ENCODE data around the gene TRABD.

Gene TRABD

GRCh38 chr22:50248196-50249081 lies 62.7 kb downstream of the TRABD start:
- no peak for TF ChIP-seq CTCF (IDR thresholded peaks at IDR 0.05; ENCODE audit: low read depth, low read length)
- no peak overlapping the region for H3K4me3 ChIP-seq (ENCODE audit: low read depth, low read length)

All from WI38 (cell line).